ENCODE measurements around the gene RSPH3. TPM values are rescaled to one million over a fixed set of nuclear protein-coding genes. Genes with fewer than 3 reads are reported as not detected.

Gene RSPH3
- polyA plus RNA-seq, 1 experiment: 2.0 TPM

DNA sequence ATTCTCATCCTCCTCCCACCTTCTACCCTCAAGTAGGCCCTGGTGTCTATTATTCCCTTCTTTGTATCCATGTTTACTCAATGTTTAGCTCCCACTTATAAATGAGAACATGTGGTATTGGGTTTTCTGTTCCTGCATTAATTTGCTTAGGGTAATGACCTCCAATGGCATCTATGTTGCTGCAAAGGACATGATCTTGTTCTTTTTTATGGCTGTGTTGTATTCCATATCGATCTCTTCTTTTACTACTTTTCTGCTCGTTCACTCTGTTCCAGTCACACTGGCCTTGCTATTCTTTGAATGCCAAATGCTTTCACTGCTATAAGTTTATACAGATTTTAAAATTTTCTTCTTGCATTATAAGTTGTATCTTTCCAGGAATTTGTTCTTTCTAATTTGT is 57.7 kb downstream of the RSPH3 start:
- TF ChIP-seq, protein P1, sequence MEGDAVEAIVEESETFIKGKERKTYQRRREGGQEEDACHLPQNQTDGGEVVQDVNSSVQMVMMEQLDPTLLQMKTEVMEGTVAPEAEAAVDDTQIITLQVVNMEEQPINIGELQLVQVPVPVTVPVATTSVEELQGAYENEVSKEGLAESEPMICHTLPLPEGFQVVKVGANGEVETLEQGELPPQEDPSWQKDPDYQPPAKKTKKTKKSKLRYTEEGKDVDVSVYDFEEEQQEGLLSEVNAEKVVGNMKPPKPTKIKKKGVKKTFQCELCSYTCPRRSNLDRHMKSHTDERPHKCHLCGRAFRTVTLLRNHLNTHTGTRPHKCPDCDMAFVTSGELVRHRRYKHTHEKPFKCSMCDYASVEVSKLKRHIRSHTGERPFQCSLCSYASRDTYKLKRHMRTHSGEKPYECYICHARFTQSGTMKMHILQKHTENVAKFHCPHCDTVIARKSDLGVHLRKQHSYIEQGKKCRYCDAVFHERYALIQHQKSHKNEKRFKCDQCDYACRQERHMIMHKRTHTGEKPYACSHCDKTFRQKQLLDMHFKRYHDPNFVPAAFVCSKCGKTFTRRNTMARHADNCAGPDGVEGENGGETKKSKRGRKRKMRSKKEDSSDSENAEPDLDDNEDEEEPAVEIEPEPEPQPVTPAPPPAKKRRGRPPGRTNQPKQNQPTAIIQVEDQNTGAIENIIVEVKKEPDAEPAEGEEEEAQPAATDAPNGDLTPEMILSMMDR (IDR thresholded peaks at IDR 0.05; ENCODE audit: low read depth, low read length): no peak
- H3K4me3 ChIP-seq (ENCODE audit: low read depth, low read length): no peak overlapping the region
- ChIA-PET POLR2A (no interaction called here), CTCF (interaction anchor here (2.1 kb wide), 1 partner anchor 224 kb away, joined by 4 read pairs; no protein-coding TSS in a partner anchor)
- H3K27me3 ChIP-seq (ENCODE audit: control insufficient read depth, insufficient read depth, low read length): peaks cover 4% of the 10 kb centered on the region
- DNase-seq (ENCODE audit: low read depth, low spot score): no peak
- H3K9me3 ChIP-seq (ENCODE audit: control insufficient read depth, insufficient read depth, low read length): no peaks in the 10 kb centered on the region; the same call in 1 of the 2 replicates
- no peak overlapping the region for H3K27ac ChIP-seq (ENCODE audit: low read depth, low read length)

DNA sequence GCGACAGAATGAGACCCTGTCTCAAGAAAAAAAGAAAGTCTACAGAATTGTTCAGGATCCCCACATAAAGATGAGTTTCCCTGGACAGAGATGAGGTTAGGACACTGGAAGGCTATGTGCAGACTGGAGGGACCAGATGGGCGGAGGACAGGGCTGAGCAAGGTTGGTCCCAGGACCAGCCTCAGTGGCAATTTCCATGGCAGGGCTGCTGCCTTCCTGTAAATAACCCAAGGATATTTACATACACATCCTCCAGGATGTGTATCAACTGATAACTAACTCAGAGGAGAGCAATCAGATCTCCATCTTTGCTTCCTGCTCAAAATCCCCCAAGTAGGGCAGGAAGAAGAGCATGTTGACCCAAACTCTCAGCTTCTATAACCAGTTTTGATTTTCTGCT is 58.8 kb downstream of the RSPH3 start:
- no peak overlapping the region for H3K27ac ChIP-seq (ENCODE audit: low read depth, low read length)
- CTCF ChIA-PET: interaction anchor here (0.5 to 2.1 kb wide), 2 partner anchors 223 to 234 kb away, joined by 4 to 10 read pairs; no protein-coding TSS in a partner anchor
- POLR2A ChIA-PET: no interaction called here
- H3K4me3 ChIP-seq (ENCODE audit: low read depth, low read length): no peak overlapping the region
- peaks cover 4% of the 10 kb centered on the region for H3K27me3 ChIP-seq (ENCODE audit: control insufficient read depth, insufficient read depth, low read length)
- TF ChIP-seq, protein P1 (IDR thresholded peaks at IDR 0.05; ENCODE audit: low read depth, low read length): no peak
- H3K9me3 ChIP-seq (ENCODE audit: control insufficient read depth, insufficient read depth, low read length): no peaks in the 10 kb centered on the region; the same call in 1 of the 2 replicates
- no peak for DNase-seq (ENCODE audit: low read depth, low spot score)

GRCh38 chr6:158939255-158940159 is 60.5 kb downstream of the RSPH3 start:
- no peaks in the 10 kb centered on the region; the same call in 1 of the 2 replicates for H3K9me3 ChIP-seq (ENCODE audit: control insufficient read depth, insufficient read depth, low read length)
- CTCF ChIA-PET: interaction anchor here (0.8 kb wide), 1 partner anchor 233 kb away, joined by 3 read pairs; no protein-coding TSS in a partner anchor
- TF ChIP-seq, protein P1 (IDR thresholded peaks at IDR 0.05; ENCODE audit: low read depth, low read length): no peak
- H3K4me3 ChIP-seq (ENCODE audit: low read depth, low read length): no peak overlapping the region
- peaks cover 1% of the 10 kb centered on the region for H3K27me3 ChIP-seq (ENCODE audit: control insufficient read depth, insufficient read depth, low read length)
- POLR2A ChIA-PET: interaction anchor here (0.7 kb wide), 1 partner anchor 102 kb away, joined by 3 read pairs; no protein-coding TSS in a partner anchor
- H3K27ac ChIP-seq (ENCODE audit: low read depth, low read length): no peak overlapping the region
- DNase-seq (ENCODE audit: low read depth, low spot score): no peak

- ChIA-PET POLR2A (interaction anchor here (0.5 to 0.7 kb wide), 2 partner anchors 29 to 101 kb away, joined by 3 to 8 read pairs; no protein-coding TSS in a partner anchor), CTCF (interaction anchor here (1.0 kb wide), 1 partner anchor 146 kb away, joined by 3 read pairs; no protein-coding TSS in a partner anchor)
- Histone ChIP-seq H3K27ac (ENCODE audit: low read depth, low read length) (no peak overlapping the region), H3K27me3 (ENCODE audit: control insufficient read depth, insufficient read depth, low read length) (no peaks in the 10 kb centered on the region), H3K9me3 (ENCODE audit: control insufficient read depth, insufficient read depth, low read length) (no peaks in the 10 kb centered on the region; the same call in 1 of the 2 replicates), H3K4me3 (ENCODE audit: low read depth, low read length) (peak overlapping the region; percentile 20; the same call in 1 of the 2 replicates)
- DNase-seq (ENCODE audit: low read depth, low spot score): no peak
- TF ChIP-seq, protein P1 (IDR thresholded peaks at IDR 0.05; ENCODE audit: low read depth, low read length): no peak
These were observed 61.2 kb downstream of the RSPH3 start for GRCh38 chr6:158938811-158939254.

All from AG04450 (cell line).